HEK293 (cell line): Measurements from ENCODE around the gene EEF1AKMT3.

Experiments
- CTCF ChIA-PET: fragments of 350-600 bp; formaldehyde crosslinking; extraction: SDS; loops from one replicate; lab custom pipeline; 2021; ENCODE audit warnings: antibody characterized with exemption; lab: Yijun Ruan, JAX
- POLR2A ChIA-PET: fragments of 300-600 bp; formaldehyde crosslinking; extraction: SDS; loops from one replicate; lab custom pipeline; 2020; ENCODE audit warnings: antibody characterized with exemption, inconsistent platforms; lab: Yijun Ruan, JAX
- H3K27ac ChIP-seq: fragments of 200-500 bp; sonication (Bioruptor generic); 2 replicates; pipeline ENCODE4 v1.5.1; 2014; ENCODE audit warnings: low read depth, low read length, control low read depth, inconsistent platforms; ENCODE audit errors: extremely low read depth
- H3K36me3 ChIP-seq, 2 experiments: fragments of 200-500 bp in 1 of 2; sonication (Bioruptor generic) in 1 of 2; 1 replicate in 1 of 2; 2 replicates in 1 of 2; pipeline ENCODE4 v1.5.1; 2014 to 2017; ENCODE audit warnings: inconsistent platforms in 2 of 2, low read length in 2 of 2; ENCODE audit not compliant: control insufficient read depth in 2 of 2, insufficient read depth in 1 of 2
- H3K4me1 ChIP-seq: fragments of 200-500 bp; sonication (Bioruptor generic); 2 replicates; pipeline ENCODE4 v1.5.1; 2014; ENCODE audit warnings: mild to moderate bottlenecking, low read length, inconsistent platforms; ENCODE audit not compliant: control insufficient read depth, insufficient read depth
- H3K4me3 ChIP-seq: 2 replicates; pipeline ENCODE4 v1.5.1; 2011; ENCODE audit warnings: low read depth, mild to moderate bottlenecking, control low read depth, low read length, moderate library complexity
- H3K9me3 ChIP-seq: fragments of 200-500 bp; sonication (Bioruptor generic); 2 replicates; pipeline ENCODE4 v1.5.1; 2014; ENCODE audit warnings: low read depth, low read length, inconsistent platforms; ENCODE audit not compliant: control insufficient read depth, insufficient read depth
- BCL11A ChIP-seq: fragments of 450-650 bp; formaldehyde crosslinking; IDR thresholded peaks from 2 replicates; pipeline ENCODE4 v1.5.1; 2016; ENCODE audit warnings: low read depth, missing biosample characterization, missing genetic modification characterization
- GLIS1 ChIP-seq: fragments of 450-650 bp; formaldehyde crosslinking; IDR thresholded peaks from 2 replicates; pipeline ENCODE4 v1.5.1; 2016; ENCODE audit warnings: missing biosample characterization, missing genetic modification characterization
- KLF1 ChIP-seq: fragments of 450-650 bp; formaldehyde crosslinking; IDR thresholded peaks from 2 replicates; pipeline ENCODE4 v1.5.1; 2016; ENCODE audit warnings: missing biosample characterization, missing genetic modification characterization
- OVOL3 ChIP-seq: fragments of 450-650 bp; formaldehyde crosslinking; IDR thresholded peaks from 2 replicates; pipeline ENCODE4 v1.5.1; 2016; ENCODE audit warnings: missing biosample characterization, missing genetic modification characterization
- SP7 ChIP-seq: fragments of 450-650 bp; formaldehyde crosslinking; IDR thresholded peaks from 2 replicates; pipeline ENCODE4 v1.5.1; 2016; ENCODE audit warnings: missing biosample characterization, missing genetic modification characterization
- ZEB2 ChIP-seq: fragments of 450-650 bp; formaldehyde crosslinking; IDR thresholded peaks from 2 replicates; pipeline ENCODE4 v1.5.1; 2016; ENCODE audit warnings: missing biosample characterization, missing genetic modification characterization
- ZFP3 ChIP-seq: fragments of 450-650 bp; formaldehyde crosslinking; IDR thresholded peaks from 2 replicates; pipeline ENCODE4 v1.5.1; 2016; ENCODE audit warnings: low read depth, missing biosample characterization, missing genetic modification characterization
- ZNF112 ChIP-seq: fragments of 450-650 bp; formaldehyde crosslinking; IDR thresholded peaks from 2 replicates; pipeline ENCODE4 v1.5.0; 2017; ENCODE audit warnings: missing biosample characterization, missing genetic modification characterization
- ZNF133 ChIP-seq: fragments of 450-650 bp; formaldehyde crosslinking; IDR thresholded peaks from 2 replicates; pipeline ENCODE4 v1.5.1; 2016; ENCODE audit warnings: missing biosample characterization, missing genetic modification characterization
- ZNF221 ChIP-seq: fragments of 450-650 bp; formaldehyde crosslinking; IDR thresholded peaks from 2 replicates; pipeline ENCODE4 v1.5.1; 2017; ENCODE audit warnings: missing biosample characterization, missing genetic modification characterization, borderline replicate concordance
- ZNF23 ChIP-seq: fragments of 450-650 bp; formaldehyde crosslinking; IDR thresholded peaks from 2 replicates; pipeline ENCODE4 v1.5.1; 2016; ENCODE audit warnings: missing biosample characterization, missing genetic modification characterization, borderline replicate concordance
- ZNF24 ChIP-seq: fragments of 450-650 bp; formaldehyde crosslinking; IDR thresholded peaks from 2 replicates; pipeline ENCODE4 v1.5.1; 2016; ENCODE audit warnings: missing biosample characterization, missing genetic modification characterization
- ZNF292 ChIP-seq: fragments of 450-650 bp; formaldehyde crosslinking; IDR thresholded peaks from 2 replicates; pipeline ENCODE4 v1.5.1; 2016; ENCODE audit warnings: low read depth, missing biosample characterization, missing genetic modification characterization, borderline replicate concordance
- ZNF341 ChIP-seq: fragments of 450-650 bp; formaldehyde crosslinking; IDR thresholded peaks from 2 replicates; pipeline ENCODE4; 2016; ENCODE audit warnings: low read depth, missing biosample characterization, missing genetic modification characterization
- ZNF354C ChIP-seq: fragments of 450-650 bp; formaldehyde crosslinking; IDR thresholded peaks from 2 replicates; pipeline ENCODE4 v1.5.1; 2016; ENCODE audit warnings: missing biosample characterization, missing genetic modification characterization, low read depth, borderline replicate concordance
- ZNF48 ChIP-seq: fragments of 450-650 bp; formaldehyde crosslinking; IDR thresholded peaks from 2 replicates; pipeline ENCODE4 v1.5.1; 2016; ENCODE audit warnings: missing biosample characterization, missing genetic modification characterization
- ZNF514 ChIP-seq: fragments of 450-650 bp; formaldehyde crosslinking; IDR thresholded peaks from 2 replicates; pipeline ENCODE4 v1.5.1; 2016; ENCODE audit warnings: missing biosample characterization, missing genetic modification characterization
- ZNF529 ChIP-seq: fragments of 450-650 bp; formaldehyde crosslinking; IDR thresholded peaks from 2 replicates; pipeline ENCODE4 v1.5.1; 2017; ENCODE audit warnings: missing genetic modification characterization, missing biosample characterization; ENCODE audit not compliant: insufficient replicate concordance
- ZNF561 ChIP-seq: fragments of 450-650 bp; IDR thresholded peaks from 2 replicates; pipeline ENCODE4 v1.5.1; 2018; ENCODE audit warnings: missing biosample characterization, missing genetic modification characterization, borderline replicate concordance
- ZNF654 ChIP-seq: fragments of 450-650 bp; formaldehyde crosslinking; IDR thresholded peaks from 2 replicates; pipeline ENCODE4 v1.5.1; 2016; ENCODE audit warnings: low read depth, missing biosample characterization, missing genetic modification characterization
- ZNF677 ChIP-seq: fragments of 450-650 bp; IDR thresholded peaks from 2 replicates; pipeline ENCODE4 v1.5.0; 2018; ENCODE audit warnings: missing biosample characterization, mild to moderate bottlenecking, missing genetic modification characterization, moderate library complexity
- ZNF791 ChIP-seq: fragments of 450-650 bp; formaldehyde crosslinking; IDR thresholded peaks from 2 replicates; pipeline ENCODE4 v1.5.1; 2016; ENCODE audit warnings: missing biosample characterization, missing genetic modification characterization
- ZNF843 ChIP-seq: fragments of 450-650 bp; formaldehyde crosslinking; IDR thresholded peaks from 2 replicates; pipeline ENCODE4 v1.5.1; 2016; ENCODE audit warnings: missing biosample characterization, missing genetic modification characterization
- ZSCAN18 ChIP-seq: fragments of 450-650 bp; formaldehyde crosslinking; IDR thresholded peaks from 2 replicates; pipeline ENCODE4 v1.5.1; 2016; ENCODE audit warnings: missing biosample characterization, missing genetic modification characterization
- TF ChIP-seq, protein P1 (sequence below): fragments of 450-650 bp; formaldehyde crosslinking; IDR thresholded peaks from 2 replicates; pipeline ENCODE4 v1.5.1; 2016; ENCODE audit warnings: missing biosample characterization, missing genetic modification characterization

Gene EEF1AKMT3

GRCh38 chr12:57823908-57824640 is 51.7 kb downstream of the EEF1AKMT3 start:
- ChIA-PET CTCF (interaction anchor here (0.6 to 1.9 kb wide), 4 partner anchors 8 to 98 kb away, joined by 4 to 6 read pairs (median 4); no protein-coding TSS in a partner anchor), POLR2A (no interaction called here)
- Histone ChIP-seq H3K4me3 (no peak overlapping the region), H3K36me3 (peaks cover 20 to 92% of the 10 kb centered on the region in 2 experiments; a peak in 2 of 3 replicates), H3K4me1 (no peaks in the 10 kb centered on the region), H3K9me3 (no peaks in the 10 kb centered on the region), H3K27ac (no peak overlapping the region)
- TF ChIP-seq ZNF354C (tag by site-specific recombination) (no peak), ZEB2 (tag by site-specific recombination) (no peak), ZNF561 (tag by site-specific recombination) (no peak), KLF1 (tag by site-specific recombination) (no peak), OVOL3 (tag by site-specific recombination) (no peak), ZNF48 (no peak), ZNF24 (tag by site-specific recombination) (no peak), ZSCAN18 (no peak), ZNF677 (tag by site-specific recombination) (no peak), GLIS1 (no peak), ZNF843 (tag by site-specific recombination) (no peak), ZNF791 (tag by site-specific recombination) (no peak), BCL11A (no peak), ZNF654 (tag by site-specific recombination) (no peak), ZNF292 (tag by site-specific recombination) (no peak), ZFP3 (no peak), SP7 (tag by site-specific recombination) (no peak), ZNF341 (tag by site-specific recombination) (no peak)
- TF ChIP-seq, protein P1, sequence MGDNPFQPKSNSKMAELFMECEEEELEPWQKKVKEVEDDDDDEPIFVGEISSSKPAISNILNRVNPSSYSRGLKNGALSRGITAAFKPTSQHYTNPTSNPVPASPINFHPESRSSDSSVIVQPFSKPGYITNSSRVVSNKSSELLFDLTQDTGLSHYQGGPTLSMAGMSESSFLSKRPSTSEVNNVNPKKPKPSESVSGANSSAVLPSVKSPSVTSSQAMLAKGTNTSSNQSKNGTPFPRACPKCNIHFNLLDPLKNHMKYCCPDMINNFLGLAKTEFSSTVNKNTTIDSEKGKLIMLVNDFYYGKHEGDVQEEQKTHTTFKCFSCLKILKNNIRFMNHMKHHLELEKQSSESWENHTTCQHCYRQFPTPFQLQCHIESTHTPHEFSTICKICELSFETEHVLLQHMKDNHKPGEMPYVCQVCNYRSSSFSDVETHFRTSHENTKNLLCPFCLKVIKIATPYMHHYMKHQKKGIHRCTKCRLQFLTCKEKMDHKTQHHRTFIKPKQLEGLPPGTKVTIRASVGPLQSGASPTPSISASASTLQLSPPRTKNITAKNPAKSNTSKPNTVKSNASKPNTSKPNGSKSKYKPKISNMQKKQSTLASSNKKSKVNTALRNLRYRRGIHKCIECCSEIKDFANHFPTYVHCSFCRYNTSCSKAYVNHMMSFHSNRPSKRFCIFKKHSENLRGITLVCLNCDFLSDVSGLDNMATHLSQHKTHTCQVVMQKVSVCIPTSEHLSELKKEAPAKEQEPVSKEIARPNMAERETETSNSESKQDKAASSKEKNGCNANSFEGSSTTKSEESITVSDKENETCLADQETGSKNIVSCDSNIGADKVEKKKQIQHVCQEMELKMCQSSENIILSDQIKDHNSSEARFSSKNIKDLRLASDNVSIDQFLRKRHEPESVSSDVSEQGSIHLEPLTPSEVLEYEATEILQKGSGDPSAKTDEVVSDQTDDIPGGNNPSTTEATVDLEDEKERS (tag by site-specific recombination): no peak

DNA sequence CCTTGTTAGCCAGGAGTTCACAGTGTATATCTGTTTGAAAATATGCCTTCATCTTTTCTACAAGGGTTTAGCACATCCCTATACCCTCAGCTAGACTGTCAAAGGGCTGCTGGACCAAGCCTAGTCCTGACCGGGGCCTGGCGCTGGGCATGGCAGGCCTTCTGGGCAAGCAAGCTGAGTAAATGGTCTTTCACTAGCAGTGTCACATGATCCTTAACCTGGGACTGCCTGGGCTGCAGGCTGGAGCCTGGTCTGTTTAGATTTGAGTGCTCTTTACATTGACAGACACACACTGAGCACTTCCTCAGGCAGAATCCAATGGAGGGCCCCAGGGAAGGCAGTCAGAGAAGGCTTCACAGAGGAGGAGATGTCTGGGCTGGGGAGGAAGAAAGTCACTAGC is 53.0 kb downstream of the EEF1AKMT3 start:
- no peaks in the 10 kb centered on the region for H3K4me1 ChIP-seq
- H3K4me3 ChIP-seq: no peak overlapping the region
- H3K36me3 ChIP-seq: peaks cover 20 to 93% of the 10 kb centered on the region in 2 experiments; a peak in 2 of 3 replicates
- TF ChIP-seq ZNF112: no peak
- no peak for TF ChIP-seq ZNF221 (tag by site-specific recombination)
- TF ChIP-seq ZNF133: no peak
- no peak for TF ChIP-seq ZNF514 (tag by site-specific recombination)
- no peak for TF ChIP-seq ZNF529
- no peak for TF ChIP-seq ZNF23 (tag by site-specific recombination)
- TF ChIP-seq, all 188 proteins: peak for 0
- POLR2A ChIA-PET: interaction anchor here (0.5 kb wide), 1 partner anchor 216 kb away, joined by 4 read pairs; no protein-coding TSS in a partner anchor
- CTCF ChIA-PET: interaction anchor here (1.2 to 1.6 kb wide), 4 partner anchors 9 to 80 kb away, joined by 3 to 6 read pairs (median 4); no protein-coding TSS in a partner anchor
- H3K9me3 ChIP-seq: no peaks in the 10 kb centered on the region
- H3K27ac ChIP-seq: no peak overlapping the region
